DMS79 (cell line): Measurements from ENCODE around the gene HSPB3.
"Not testable (repeated sequence)": the region's sequence is repeated elsewhere in the genome, so short reads cannot be mapped to it uniquely, and the experiment has no call there.

ENCODE experiments used
- DNase-seq: peaks from one replicate; lab custom pipeline; 2025; lab: John Stamatoyannopoulos, UW

The HSPB3 gene, protein sequence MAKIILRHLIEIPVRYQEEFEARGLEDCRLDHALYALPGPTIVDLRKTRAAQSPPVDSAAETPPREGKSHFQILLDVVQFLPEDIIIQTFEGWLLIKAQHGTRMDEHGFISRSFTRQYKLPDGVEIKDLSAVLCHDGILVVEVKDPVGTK

DNA sequence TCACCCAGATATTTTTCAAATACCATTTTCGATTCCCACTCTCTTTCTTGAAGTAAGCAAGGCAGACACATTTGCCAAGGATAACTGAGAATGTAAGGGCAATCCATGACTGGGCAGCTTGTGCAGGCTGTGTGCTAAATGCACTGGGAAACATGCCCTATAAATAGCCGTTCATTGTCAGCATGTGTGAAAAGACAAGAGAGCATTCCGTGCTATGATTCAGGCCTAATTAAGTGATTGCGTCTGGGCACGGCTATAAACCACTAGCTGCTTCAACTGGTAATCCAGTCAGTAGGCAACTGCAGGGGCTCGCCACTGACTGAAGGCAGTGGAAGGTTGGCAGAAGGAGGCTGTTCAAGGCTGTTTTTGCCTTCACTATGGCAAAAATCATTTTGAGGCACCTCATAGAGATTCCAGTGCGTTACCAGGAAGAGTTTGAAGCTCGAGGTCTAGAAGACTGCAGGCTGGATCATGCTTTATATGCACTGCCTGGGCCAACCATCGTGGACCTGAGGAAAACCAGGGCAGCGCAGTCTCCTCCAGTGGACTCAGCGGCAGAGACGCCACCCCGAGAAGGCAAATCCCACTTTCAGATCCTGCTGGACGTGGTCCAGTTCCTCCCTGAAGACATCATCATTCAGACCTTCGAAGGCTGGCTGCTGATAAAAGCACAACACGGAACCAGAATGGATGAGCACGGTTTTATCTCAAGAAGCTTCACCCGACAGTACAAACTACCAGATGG is at the start of gene HSPB3:
TSS of gene HSPB3 (plus strand) at position 287 of the 745 bp plus-strand sequence. CDS start at position 378, 91 bp downstream.
- no peak for DNase-seq

DNA sequence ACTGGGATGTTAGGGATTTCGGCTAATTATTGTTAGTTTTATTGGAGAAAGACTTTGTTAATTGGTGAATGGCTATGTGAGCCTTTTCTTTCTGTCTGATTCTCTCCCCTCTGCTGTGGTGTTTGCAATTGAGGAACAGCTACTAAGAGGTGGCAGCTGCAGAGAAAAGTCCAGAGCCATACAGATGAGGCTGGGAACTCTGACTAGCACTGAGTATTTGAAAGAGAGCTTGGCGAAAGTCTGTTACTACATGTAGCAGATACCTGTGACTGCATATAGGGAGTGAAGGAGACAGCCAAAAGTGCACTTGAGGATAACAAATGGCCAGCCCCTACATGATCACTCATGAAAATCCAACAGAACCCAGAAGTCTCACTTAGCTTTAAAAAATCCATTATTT is 44.3 kb upstream of the HSPB3 start:
- no peak for DNase-seq

DNA sequence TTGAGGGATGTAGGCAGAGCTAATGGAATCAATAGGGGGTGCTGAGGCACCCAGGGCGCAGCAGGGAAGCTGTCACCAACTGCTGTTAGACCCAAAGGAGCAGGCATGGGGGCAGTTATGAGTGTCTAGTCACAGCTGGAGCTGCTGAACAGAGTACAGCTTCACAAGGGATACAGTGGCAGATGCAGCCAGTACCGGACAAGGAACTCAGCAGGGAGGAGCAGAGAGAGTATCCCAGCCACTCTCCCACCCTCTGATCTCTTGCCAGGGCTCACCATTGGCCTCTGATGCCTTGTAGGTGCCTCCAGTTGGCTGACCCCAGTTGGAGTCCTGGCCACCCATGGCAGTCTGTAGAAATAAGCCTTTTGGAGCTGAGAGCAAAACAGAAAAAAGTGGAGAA is 42.6 kb upstream of the HSPB3 start:
- DNase-seq, result no peak

DNA sequence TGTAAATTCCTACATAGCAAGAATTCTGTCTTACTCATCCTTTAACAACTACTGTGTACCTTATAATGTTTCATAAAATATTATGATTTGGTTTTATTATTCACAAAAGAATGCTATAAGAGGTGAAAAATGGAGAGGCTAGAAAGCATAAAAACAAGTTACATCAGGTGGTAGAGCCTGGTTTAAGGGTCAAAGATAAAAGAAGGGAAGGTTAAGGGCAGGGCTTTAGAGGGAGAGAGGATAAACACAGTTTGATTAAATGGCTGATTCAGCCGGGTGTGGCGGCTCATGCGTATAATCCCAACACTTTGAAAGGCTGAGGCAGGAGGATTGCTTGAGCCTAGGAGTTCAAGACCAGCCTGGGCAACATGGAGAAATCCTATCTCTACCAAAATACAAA is 40.4 kb upstream of the HSPB3 start:
- DNase-seq, result no peak

DNA sequence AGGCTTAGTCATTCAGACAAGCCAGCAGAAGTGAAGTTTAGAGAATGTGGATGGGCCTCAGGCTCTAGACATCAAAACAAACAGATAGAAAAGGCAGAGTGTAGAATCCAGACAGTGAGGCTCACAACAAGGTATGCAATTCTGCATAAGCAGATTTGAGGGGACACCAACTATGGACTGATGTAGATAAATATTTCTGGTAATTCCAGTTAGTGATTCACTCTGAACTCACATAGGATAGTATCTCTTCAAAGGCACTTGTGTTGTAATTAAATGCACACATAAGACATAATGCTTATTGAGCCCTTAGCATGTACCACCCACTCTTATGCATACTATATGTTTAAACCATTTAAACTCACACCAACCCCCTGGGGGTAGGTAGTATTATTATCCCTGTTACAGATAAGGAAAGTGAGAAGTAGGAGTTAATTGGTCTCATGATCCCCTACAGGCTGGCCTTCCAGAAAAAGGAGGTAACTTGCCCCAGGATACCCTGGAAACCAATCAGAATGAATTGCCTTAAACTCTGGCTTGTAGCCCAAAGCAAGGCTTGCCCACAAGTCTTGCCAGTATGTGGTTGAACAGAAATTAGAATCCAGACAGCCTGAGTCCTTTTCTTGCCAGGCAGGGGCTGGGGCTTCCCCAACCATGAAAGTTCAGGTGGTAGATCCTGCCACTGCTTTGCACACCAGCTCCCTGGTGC is 39.5 kb upstream of the HSPB3 start:
- DNase-seq, result no peak

DNA sequence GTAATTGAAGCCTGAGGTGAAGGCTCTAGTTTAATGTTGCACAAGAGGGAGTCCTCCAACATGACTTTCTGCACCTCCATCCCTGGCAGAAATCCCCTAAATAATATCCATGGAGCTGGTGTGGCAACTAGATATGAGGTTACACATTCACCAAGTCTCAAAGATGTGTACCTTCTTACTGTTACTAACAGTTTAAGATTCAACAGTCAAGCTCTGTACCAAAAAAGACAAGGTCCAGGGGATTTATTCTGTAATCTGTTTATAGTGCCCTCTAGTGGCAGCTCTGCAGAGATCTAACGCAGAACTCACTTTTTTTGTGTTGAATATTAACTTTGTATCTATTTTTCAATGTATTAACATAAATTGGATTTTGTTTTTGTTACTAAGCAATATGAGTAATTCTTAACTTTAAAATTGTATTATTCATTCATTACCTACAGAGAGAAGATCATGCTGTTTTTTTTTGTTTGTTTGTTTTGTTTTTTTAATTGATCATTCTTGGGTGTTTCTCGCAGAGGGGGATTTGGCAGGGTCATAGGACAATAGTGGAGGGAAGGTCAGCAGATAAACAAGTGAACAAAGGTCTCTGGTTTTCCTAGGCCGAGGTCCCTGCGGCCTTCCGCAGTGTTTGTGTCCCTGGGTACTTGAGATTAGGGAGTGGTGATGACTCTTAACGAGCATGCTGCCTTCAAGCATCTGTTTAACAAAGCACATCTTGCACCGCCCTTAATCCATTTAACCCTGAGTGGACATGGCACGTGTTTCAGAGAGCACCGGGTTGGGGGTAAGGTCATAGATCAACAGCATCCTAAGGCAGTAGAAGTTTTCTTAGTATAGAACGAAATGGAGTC is 35.7 kb upstream of the HSPB3 start:
- not testable (repeated sequence) for DNase-seq

DNA sequence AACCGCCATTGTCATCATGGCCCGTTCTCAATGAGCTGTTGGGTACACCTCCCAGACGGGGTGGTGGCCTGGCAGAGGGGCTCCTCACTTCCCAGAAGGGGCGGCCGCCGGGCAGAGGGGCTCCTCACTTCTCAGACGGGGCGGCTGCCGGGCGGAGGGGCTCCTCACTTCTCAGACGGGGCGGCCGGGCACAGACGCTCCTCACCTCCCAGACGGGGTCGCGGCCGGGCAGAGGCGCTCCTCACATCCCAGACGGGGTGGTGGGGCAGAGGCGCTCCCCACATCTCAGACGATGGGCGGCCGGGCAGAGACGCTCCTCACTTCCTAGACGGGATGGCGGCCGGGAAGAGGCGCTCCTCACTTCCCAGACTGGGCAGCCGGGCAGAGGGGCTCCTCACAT is 35.0 kb upstream of the HSPB3 start:
- DNase-seq, result not testable (repeated sequence)

DNA sequence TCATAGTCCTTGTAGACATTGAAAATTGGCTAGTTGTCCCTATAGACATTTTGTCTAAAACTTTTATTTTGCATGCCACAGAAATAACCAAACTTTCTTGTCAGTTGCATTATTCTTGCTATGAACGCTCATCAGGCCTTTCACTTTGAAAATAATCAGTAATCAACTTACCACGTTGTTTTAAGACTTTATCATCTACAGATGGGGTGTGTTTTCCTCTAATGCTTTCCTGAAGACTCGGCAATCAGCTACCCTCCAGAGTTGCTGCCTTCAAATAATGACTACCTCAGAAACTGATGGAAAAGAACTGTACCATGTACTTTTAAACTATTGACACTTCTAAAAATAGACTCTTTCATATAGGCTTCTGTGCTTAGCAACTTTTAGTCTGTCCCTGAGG is 33.5 kb upstream of the HSPB3 start:
- DNase-seq, result no peak

DNA sequence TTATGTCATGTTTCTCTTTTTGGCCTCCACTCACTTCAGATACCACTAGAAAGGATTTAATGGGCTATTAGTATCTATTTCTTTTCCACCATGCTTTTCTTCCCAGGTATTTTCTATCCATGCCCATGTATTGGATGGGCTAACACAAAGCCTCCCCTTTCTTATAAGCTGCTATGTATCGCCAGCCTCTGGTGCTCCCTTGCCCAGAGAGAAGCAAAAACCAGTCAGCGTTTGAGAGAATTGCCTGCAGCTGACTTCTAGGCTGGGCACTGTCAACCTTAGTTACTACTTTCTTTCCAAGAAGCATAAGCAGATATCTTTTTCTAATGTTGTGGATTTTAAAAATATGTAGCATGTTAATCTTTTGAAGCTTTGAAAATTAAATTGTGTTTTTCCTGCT is 30.2 kb upstream of the HSPB3 start:
- DNase-seq, result no peak

DNA sequence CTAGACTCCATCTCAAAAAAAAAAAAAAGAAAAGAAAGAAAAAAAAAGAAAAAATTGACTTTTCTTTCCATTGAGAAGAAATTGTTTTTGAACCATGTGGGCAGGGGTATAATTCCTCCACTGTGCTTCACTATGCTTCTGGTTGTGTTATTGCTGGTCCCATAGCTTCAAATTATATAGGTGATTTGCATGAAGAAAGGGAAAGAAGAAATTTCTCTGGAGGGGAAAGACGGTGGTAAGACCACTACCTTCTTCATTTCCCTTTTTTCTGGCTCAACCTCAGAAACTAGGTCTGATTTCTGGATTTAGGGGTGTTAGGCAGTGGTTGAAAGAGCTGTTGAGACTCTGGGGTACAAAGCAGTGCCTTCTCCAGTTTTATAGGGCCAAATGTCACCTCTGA is 29.3 kb upstream of the HSPB3 start:
- DNase-seq, result no peak

DNA sequence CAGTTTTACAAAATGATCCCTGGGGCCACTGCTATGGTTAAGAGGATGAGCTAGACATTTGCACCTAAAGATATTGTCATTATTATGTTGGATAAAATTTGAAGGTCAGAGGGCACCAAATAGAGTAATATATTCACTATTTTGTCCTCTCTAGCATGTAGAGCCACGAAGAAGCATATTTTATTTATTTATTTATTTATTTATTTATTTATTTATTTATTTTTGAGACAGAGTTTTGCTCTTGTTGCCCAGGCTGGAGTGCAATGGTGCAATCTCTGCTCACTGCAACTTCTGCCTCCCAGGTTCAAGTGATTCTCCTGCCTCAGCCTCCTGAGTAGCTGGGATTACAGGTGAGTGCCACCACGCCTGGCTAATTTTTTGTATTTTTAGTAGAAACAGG is 20.8 kb upstream of the HSPB3 start:
- DNase-seq, result not testable (repeated sequence)

DNA sequence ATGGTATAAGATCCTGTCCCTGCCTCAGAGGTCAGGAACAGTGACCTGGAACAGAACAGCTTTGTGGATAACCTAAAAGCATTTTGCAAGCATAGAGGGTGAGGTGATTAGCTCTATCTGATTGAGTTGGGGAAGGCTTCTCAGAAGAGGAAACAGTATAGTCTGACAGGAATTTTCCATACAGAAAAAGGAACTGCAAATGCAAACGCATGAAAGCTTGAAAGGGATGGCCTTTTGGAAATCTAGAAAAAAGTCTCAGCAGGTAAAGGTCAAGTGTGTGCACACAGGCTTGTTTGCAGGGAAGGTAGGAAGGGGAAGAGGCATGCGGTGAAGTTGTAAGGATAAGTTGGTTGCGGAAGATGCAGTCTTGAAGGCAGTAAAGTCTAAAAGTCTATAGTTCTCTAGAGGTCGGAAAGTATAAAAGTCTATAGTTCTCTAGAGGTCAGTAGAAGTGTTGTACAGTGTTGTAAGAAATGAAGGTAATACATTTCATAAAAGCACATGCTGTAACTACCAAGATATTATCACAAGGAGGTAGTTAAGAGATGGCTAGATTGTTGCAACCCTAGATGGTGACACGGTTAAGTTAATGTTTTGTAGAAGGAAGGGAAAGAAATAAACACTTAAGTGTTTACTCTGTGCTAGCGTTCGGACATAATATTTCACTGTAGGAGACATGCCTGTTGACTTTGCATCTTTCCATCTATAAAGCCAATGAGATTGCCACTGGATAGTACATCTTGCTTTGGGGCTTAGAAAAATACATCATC is 16.7 kb upstream of the HSPB3 start:
- no peak for DNase-seq

DNA sequence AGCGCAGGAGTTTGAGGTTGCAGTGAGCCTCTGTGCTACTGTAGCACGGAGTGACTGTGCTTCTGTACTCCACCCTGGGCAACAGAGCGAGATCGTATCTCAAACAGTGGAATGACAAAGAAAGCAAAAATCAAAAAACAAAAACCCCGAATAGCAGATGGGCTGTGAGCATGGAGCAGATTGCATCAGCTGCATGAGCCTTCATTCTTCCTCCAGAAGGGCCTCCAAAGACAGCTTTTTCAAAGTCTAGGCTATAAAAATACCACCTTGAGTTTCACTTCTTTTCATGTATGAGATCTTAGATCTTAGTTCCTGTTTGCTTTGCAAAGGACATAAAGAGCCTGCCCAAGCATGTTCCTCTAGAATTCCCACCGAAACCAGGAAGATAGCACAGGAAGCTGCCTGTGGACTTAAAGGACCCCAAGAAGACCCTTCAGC is 15.0 kb upstream of the HSPB3 start:
- DNase-seq, result no peak

DNA sequence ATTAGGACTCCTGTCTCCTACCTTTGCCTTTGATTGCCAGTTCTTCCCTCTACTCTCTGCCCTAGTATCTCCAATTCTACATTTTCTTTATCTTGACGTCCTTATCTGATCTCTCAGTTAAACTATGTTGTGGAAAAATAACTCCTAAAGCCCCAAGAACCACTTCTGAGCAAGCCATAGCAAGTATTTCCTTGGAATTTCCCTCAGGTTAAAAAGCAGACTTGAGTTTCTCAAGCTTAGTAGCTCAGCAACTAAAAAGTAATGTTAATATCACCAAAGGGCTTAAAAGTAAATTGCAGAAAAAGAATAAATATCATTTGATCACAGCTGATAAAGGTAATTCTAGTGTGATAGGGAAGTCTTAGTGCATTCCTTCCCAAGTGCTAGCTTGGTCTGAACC is 13.2 kb upstream of the HSPB3 start:
- DNase-seq, result no peak

DNA sequence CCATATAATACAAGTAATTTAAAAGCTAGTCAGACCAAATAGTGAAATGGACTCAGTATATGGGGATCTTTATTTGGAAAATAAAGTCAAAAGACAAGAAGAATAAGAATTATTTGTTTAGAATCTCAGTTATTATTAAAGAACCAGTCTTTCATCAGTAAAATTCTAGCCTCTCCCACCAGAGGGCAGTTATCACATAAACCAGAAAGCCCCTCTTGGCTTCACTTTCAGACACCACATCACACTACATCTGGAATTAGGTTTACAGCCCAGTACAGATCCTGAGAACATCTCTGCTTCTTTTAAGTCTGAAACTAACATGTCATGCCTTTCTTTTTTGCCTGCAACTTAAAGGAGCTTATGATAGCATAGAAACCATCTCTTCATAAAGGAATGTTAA is 12.2 kb upstream of the HSPB3 start:
- no peak for DNase-seq

DNA sequence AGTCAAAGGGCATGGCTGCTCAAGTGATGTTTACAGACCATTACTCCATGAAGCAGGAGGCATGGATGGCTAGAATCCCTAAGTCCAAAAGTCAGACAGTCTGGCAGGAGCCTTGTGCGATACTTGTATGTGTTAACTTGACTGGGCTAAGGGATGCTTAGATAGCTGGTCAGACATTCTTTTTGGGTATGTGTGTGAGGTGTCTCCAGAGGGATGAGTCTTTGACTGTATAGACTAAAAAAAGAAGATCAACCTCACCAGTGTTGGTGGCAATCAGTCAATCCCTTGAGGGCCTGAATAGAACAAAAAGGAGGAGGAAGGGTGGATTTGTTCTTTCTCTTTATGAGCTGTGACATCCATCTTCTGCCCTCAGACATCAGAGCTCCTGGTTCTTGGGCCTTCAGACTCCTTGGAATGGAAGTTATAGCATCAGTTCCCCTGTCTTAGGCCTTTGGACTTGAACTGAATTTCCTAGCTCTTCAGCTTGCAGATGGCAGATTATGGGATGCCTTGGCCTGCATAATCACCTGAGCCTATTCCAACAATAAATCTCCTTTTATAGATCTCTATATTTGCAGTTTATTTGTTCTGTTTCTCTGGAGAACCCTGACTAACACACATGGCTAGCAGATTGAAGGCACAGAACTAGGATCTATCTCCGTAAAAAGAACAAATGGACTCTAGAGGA is 9.7 kb upstream of the HSPB3 start:
- no peak for DNase-seq

DNA sequence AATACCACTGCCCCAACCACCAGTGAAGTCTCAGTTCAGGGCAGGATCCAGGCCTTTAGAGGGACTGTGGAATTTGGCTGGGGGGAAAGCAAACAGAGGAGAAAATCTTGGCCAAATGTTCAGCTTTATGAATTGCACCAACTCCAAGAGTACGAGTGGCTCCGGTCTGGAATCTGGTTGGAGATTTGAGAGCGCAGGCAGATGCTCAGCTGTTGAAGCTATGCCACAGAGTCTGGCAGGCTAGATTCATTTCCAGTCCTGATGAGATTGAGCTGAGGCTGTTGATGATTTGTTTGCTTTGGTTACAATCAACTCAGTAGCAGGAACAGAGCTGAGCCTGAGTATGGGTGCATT is 9.1 kb upstream of the HSPB3 start:
- no peak for DNase-seq

DNA sequence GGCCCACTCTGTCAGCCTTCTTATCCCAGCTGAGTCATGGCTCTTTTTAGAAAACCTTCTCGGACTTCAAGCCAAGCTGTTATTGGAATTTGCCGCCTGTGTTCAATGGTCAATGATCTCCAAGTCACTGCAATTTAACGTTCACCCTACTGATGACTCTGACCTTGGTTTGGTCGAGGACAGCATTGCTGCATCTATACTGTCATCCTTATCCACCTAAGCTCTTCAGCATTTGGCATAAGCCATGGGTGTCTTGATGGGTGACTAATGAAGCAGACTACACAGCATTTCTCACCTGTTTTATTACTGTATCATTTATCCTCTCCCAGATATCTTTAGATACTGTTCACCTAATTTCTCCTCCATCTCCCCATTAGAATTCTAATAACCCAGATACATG is 5.6 kb upstream of the HSPB3 start:
- DNase-seq, result no peak

DNA sequence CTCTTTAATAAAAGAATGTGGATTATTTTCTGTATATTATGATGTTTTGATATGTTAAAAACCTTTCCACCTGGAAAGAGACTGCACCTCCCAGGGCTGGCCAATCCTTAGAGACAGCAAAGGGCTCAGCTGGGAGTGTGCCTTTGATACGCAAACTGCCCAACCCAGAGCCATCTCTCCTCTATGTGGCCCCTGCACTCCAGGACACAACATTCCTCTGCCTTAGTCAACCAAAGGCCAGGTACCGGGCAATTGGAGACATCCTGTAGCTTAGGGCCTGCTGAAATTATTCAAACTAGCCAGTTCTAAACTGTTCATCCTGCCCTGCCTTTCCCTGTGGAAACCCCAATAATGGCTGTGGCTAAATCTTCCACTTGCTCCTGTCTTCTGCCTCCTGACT is 5.0 kb upstream of the HSPB3 start:
- no peak for DNase-seq

DNA sequence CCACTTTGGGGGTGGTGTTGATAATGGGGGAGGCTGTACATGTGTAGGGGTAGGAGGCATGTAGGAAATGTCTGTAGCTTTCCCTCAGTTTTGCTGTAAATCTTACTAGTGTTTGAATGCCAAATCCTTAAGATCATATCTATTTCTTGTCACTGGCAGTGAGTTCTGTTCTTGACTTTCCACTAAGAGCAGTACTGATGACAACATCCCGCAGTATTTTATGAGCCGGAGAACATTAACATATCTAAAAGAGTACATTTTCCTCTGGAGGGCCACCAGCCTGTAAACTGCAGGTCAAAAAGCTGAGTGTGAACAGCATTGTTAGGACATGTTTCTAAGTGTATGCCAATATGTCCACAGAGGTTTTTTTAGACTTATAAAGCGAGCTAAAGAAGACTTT is 2.5 kb upstream of the HSPB3 start:
- no peak for DNase-seq

DNA sequence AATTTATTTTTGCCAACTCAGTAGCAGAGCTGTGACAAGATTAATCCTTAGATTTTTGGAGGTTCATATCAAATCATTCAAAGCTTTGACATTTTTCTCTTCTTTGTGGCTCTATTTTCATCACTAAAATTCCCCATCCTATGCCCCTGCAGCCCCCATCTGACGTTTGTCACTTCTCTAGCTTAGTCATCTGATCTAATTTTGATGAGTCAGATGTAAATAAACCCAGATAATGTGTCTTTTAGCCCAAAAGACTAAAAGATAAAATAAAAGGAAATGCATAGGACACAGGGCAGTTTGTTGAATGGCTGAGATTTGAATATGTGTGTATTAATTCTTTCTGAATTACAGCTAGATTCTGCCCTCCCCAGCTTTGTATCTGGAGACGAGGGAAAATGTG is 897 bp upstream of the HSPB3 start:
- no peak for DNase-seq
